GM19025 (cell line): Measurements from ENCODE around the gene CRY2.
"Not testable (repeated sequence)": the region's sequence is repeated elsewhere in the genome, so short reads cannot be mapped to it uniquely, and the experiment has no call there.

ENCODE experiments used
- ATAC-seq: cut with Tn5 transposase; IDR thresholded peaks from one replicate; pipeline ENCODE4 v1.9.1; 2021; ENCODE audit warnings: mild to moderate bottlenecking, low read depth, moderate library complexity; ENCODE audit not compliant: unreplicated experiment

Gene CRY2

GRCh38 chr11:45811109-45811435, 36.2 kb upstream of the CRY2 start:
- no peak for ATAC-seq

GRCh38 chr11:45811571-45812290, 35.5 kb upstream of the CRY2 start:
- no peak for ATAC-seq

DNA sequence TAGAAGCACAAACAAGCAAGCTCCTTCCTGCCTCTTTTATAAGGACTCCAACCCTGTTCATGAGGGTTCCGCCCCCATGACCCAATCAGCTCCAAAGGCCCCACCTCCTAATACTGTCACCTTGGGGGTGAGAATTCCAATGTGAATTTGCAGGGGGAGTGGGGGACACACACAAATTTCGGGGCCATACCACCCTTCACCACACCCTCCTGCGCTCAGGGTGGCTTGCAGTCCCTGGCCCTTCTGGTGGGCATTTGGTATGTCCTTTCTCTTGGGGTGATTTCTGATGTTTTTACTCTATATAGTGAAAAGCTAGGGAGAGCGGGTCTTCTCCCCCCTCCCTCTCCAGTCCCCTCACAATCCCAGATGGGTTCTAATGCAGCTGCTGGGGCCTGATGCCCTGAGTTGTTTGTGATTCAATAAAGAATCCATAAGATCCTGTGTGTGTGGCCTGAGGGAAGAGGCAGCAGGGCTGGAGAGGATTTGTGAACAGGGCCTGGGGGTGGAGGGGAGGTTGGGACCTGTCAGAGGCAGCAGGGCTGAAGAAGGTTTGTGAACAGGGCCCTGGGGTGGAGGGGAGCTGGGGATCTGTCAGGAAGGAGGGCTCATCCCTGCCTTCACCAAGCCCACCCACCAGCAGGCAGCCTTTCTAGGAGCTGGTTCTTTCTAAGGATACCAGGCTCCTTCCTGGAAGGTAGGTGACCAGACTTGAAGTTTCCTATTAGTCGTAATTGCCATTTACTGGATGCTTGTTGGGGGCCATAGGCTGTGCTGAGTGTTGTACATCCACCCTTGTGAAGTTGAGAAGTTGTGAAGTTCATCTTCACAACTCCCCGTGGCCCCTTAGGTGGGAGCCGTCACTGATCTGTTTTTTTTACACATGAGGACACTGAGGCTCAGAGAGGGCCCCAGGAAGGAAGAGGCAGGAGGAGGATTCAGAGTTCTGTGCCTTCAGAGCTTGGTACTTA, 34.4 kb upstream of the CRY2 start:
- no peak for ATAC-seq

- no peak for ATAC-seq
Measured at GRCh38 chr11:45815747-45816146, 31.5 kb upstream of the CRY2 start.

GRCh38 chr11:45816614-45817013, 30.7 kb upstream of the CRY2 start:
- ATAC-seq = no peak

GRCh38 chr11:45817191-45817590, 30.1 kb upstream of the CRY2 start:
- peak; percentile 92 for ATAC-seq

DNA sequence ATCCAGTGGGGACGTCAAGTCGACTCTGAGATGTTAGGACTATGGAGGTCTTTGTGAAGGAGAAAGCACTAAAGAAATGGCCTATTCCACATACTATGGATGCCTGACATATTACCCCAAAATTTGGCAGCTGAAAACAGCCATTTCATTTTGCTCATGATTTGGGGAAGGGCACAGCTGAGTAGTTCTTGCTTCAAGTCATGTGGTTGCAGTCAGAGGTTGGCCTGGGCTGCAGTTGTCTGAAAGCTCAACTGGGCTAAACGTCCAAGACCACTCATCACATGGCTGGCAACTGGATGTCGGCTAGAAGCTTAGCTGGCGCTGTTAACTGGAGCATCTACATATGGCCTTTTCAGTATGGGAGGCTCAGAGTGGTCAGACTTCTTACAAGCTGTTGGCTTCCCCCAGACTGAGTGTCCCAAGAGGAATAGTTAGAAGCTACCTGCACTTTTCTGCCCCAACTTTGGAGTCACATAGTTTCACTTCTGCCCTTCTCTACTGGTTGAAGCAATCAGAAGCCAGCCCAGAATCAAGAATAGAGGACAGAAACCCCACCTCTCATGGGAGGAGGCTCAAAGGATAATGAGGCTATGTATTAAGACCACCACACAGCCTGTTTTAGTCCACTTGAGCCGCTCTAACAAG, 28.2 kb upstream of the CRY2 start:
- no peak for ATAC-seq

GRCh38 chr11:45820211-45820857, 26.9 kb upstream of the CRY2 start:
- ATAC-seq = no peak

- not testable (repeated sequence) for ATAC-seq
Measured at GRCh38 chr11:45826492-45826891, 20.8 kb upstream of the CRY2 start.

- no peak for ATAC-seq
Measured at GRCh38 chr11:45827123-45827522, 20.2 kb upstream of the CRY2 start.

DNA sequence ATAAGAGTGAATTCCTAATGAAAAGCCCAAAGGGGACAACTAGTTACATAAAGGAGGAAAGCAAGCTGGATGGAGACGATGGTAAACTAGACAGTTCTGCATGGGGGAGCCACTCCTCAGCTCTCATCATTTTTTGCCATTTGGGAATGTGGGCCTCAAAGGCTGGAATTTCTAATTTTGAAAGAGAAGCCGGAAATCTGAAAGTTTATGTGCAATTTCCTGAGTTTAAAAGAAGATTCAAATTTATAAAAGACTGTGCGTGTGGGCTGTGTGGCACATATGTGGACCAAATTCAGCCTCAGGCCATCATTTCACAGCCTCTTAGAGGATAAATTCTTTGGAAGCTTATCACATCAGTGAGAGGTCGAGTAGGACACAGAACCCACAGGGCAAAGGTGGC, 18.3 kb upstream of the CRY2 start:
- no peak for ATAC-seq

DNA sequence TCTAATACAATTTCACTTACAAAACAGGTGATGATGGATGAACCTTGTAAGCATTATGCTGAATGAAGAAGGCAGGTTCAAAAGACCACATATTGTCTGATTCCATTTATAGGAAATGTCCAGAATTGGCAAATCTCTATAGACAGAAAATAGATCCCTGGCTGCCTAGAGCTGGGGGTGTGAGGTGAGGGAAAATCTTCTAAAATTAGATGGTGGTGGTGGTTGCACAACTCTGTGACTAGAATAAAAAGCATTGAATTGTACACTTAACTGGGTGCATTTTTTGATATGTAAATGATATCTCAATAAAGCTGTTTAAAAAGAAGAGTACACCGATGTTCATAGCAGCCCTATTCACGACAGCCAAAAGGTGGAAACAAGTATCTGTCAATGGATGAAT, 16.7 kb upstream of the CRY2 start:
- ATAC-seq = no peak

DNA sequence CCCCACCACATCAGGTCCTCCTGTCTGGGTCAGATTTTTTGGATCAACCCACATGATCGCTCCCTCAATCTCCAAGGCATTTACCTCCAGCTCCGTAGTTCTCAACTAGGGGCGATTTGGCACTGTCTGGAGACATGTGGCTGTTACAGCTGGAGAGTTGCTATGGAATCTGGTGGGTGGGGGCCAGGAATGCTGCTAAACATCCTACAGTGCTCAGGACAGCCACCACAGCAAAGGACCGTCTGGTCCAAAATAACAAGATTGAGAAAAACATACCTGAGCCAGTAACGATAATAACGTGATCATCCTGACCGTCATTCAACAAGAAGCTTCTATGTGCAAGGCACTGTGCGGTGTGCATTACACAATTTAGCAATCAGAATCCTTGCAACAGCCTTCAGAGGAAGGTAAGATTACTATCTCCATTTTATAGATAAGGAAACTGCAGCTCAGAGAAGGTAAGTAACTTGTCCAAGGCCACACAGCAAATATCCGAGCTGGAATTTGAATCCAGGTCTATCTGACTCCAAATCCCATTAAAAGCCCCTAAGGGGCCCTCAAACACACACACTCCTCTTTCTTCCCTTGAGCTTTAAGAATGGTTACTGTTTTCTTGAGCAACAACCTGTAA, 14.3 kb upstream of the CRY2 start:
- ATAC-seq = no peak

- ATAC-seq = no peak
Measured at GRCh38 chr11:45833761-45834160, 13.5 kb upstream of the CRY2 start.

DNA sequence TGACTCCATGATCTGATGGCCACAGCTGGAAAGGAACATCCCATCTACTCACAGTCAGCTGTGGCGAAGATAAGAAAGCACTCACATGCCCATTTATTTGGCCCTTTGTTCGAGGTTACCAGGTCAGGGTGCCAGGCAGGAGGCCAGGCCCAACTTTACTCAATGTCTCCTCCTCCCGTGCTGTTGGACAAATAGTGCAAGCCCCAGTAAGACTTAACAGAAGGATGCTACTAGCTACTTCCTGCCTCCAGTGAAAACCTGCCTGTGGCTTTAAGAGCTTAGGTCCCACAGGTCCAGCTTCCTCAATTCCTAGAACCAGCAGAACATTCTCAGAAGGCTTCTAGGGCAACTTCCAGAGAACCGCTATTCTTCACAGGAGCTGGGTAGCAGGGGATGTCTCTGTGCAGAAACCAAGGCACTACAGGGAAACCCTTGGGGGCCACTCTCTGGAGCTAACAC, 12.9 kb upstream of the CRY2 start:
- no peak for ATAC-seq

GRCh38 chr11:45839204-45839603, 8.1 kb upstream of the CRY2 start:
- no peak for ATAC-seq

DNA sequence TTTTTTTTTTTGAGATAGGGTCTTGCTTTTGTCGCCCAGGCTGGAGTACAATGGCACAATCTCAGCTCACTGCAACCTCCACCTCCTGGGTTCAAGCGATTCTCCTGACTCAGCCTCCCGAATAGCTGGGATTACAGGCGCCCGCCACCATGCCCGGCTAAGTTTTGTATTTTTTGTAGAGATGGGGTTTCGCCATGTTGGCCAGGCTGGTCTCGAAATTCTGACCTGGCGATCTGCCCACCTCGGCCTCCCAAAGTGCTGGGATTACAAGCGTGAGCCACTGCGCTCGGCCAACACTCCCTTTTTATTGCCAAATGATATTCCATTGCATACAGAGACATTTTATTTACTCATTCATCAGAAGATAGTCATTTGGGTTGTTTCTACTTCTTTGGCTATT, 7.0 kb upstream of the CRY2 start:
- not testable (repeated sequence) for ATAC-seq

- ATAC-seq = no peak
Measured at GRCh38 chr11:45843158-45843924, 3.9 kb upstream of the CRY2 start.

DNA sequence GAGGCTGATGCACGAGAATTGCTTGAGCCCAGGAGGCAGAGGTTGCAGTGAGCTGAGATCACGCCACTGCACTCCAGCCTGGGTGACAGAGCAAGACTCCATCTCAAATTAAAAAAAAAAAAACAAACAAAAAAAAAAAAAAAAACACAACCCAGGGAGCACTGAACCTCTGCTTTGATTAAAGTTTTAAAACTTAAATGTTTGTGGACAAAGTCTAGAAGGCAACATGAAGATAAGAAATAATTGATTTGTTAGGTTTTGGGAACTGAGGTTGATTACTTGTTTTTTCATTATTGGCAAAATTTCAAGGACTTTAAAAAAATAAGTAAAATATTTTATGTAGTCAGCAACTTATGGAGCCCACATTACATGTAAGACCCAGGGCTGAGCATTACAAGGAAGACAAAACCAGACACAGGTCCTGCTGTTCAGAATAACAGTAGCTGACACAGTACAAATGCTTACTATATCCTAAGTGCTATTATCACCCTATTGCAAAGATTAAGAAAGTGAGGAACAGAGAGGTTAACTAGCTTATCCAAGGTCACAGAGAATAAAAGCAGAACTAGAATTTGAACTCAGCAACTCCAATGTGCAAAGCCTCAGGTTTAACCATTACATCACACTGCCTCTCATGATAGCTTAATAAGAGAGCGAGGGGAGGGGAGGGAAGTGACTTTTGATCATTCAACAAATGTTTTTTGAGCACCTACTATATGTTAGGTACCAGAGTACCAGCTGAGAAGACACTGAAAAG, 2.3 kb upstream of the CRY2 start:
- ATAC-seq = no peak
